HL-60 (cell line): ENCODE results near the gene NRCAM.
"Not testable (repeated sequence)": the region's sequence is repeated elsewhere in the genome, so short reads cannot be mapped to it uniquely, and the experiment has no call there.

Experiments
- DNase-seq, 2 experiments: peaks; one replicate each; pipeline ENCODE4 v3.0.0-alpha.2; 2010 to 2020; ENCODE audit warnings: low read depth in 1 of 2, low spot score in 1 of 2
- H3K27ac ChIP-seq: fragments of 250-450 bp; sonication (Bioruptor Pico); replicated peaks from 2 replicates; pipeline ENCODE4 v1.5.1; 2020; ENCODE audit warnings: mild to moderate bottlenecking, moderate library complexity
- H3K27me3 ChIP-seq: fragments of 250-450 bp; sonication (Bioruptor Pico); 2 replicates; pipeline ENCODE4 v1.5.1; 2021; ENCODE audit warnings: mild to moderate bottlenecking, moderate library complexity; ENCODE audit not compliant: insufficient read depth, poor library complexity, severe bottlenecking
- H3K4me3 ChIP-seq: replicated peaks from 2 replicates; pipeline ENCODE4 v1.5.1; 2011; ENCODE audit warnings: mild to moderate bottlenecking, control low read depth, low read length; ENCODE audit not compliant: insufficient read depth
- GABPA ChIP-seq: IDR thresholded peaks from 2 replicates; pipeline ENCODE4 v1.6.1; 2012; ENCODE audit warnings: low read depth
- POLR2AphosphoS5 ChIP-seq: IDR thresholded peaks from 2 replicates; pipeline ENCODE4 v1.6.1; 2012; ENCODE audit warnings: low read depth
- SPI1 ChIP-seq: IDR thresholded peaks from 2 replicates; pipeline ENCODE4 v1.6.1; 2012; ENCODE audit warnings: low read depth, mild to moderate bottlenecking, borderline replicate concordance
- TF ChIP-seq, protein P1 (sequence below): IDR thresholded peaks from one replicate; pipeline ENCODE4 v1.5.1; 2011; ENCODE audit warnings: low read length, control low read depth, inconsistent platforms; ENCODE audit not compliant: insufficient read depth
- TF ChIP-seq, protein P2 (sequence below): IDR thresholded peaks from 2 replicates; pipeline ENCODE4 v1.6.1; 2012; ENCODE audit warnings: low read depth; ENCODE audit not compliant: insufficient replicate concordance

The NRCAM gene

DNA sequence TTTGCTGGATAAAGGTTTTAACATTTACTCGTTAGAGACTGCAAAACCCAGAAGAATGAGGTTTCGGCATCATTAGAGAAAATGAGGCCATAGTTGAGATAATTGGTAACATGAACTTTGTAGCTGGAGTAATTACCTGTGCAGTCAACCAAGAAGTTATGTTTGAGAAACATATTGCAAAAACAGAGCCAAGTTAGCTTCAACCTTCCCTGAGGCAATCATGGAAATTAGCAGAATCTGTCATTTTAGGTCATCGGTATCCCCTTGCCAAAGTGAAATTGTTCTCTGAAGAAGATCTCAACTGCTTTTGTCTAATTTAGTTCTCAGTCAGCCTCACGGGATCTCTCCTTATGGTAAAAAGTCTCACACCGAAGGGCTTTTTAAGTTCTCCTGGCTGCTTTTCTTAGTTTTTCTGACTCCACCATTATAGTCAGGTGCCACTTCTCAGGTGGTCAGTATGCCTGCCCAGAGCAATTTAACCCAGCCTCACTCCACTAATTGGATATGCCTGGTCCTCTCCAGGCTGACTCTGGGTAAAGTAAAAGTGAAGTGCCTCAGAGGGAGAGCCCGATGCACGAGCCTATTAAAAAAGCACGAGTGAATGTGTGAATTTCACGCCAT, 52.5 kb downstream of the NRCAM start:
- Histone ChIP-seq H3K27me3 (no peaks in the 10 kb centered on the region), H3K4me3 (no peak overlapping the region), H3K27ac (no peak overlapping the region)
- TF ChIP-seq, protein P1, sequence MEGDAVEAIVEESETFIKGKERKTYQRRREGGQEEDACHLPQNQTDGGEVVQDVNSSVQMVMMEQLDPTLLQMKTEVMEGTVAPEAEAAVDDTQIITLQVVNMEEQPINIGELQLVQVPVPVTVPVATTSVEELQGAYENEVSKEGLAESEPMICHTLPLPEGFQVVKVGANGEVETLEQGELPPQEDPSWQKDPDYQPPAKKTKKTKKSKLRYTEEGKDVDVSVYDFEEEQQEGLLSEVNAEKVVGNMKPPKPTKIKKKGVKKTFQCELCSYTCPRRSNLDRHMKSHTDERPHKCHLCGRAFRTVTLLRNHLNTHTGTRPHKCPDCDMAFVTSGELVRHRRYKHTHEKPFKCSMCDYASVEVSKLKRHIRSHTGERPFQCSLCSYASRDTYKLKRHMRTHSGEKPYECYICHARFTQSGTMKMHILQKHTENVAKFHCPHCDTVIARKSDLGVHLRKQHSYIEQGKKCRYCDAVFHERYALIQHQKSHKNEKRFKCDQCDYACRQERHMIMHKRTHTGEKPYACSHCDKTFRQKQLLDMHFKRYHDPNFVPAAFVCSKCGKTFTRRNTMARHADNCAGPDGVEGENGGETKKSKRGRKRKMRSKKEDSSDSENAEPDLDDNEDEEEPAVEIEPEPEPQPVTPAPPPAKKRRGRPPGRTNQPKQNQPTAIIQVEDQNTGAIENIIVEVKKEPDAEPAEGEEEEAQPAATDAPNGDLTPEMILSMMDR, result no peak
- no peak for TF ChIP-seq SPI1
- TF ChIP-seq, protein P2, sequence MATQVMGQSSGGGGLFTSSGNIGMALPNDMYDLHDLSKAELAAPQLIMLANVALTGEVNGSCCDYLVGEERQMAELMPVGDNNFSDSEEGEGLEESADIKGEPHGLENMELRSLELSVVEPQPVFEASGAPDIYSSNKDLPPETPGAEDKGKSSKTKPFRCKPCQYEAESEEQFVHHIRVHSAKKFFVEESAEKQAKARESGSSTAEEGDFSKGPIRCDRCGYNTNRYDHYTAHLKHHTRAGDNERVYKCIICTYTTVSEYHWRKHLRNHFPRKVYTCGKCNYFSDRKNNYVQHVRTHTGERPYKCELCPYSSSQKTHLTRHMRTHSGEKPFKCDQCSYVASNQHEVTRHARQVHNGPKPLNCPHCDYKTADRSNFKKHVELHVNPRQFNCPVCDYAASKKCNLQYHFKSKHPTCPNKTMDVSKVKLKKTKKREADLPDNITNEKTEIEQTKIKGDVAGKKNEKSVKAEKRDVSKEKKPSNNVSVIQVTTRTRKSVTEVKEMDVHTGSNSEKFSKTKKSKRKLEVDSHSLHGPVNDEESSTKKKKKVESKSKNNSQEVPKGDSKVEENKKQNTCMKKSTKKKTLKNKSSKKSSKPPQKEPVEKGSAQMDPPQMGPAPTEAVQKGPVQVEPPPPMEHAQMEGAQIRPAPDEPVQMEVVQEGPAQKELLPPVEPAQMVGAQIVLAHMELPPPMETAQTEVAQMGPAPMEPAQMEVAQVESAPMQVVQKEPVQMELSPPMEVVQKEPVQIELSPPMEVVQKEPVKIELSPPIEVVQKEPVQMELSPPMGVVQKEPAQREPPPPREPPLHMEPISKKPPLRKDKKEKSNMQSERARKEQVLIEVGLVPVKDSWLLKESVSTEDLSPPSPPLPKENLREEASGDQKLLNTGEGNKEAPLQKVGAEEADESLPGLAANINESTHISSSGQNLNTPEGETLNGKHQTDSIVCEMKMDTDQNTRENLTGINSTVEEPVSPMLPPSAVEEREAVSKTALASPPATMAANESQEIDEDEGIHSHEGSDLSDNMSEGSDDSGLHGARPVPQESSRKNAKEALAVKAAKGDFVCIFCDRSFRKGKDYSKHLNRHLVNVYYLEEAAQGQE, result no peak
- no peak for TF ChIP-seq GABPA
- no peak for TF ChIP-seq POLR2AphosphoS5
- DNase-seq, result no peak

- H3K4me3 ChIP-seq, result no peak overlapping the region
- H3K27me3 ChIP-seq, result peaks cover 4% of the 10 kb centered on the region
- no peak overlapping the region for H3K27ac ChIP-seq
- no peak for TF ChIP-seq POLR2AphosphoS5
- TF ChIP-seq, protein P1, result no peak
- DNase-seq, result no peak
These were observed 53.4 kb downstream of the NRCAM start for GRCh38 chr7:108402865-108403264.

- TF ChIP-seq GABPA (no peak), SPI1 (no peak), POLR2AphosphoS5 (no peak)
- TF ChIP-seq, protein P1, result no peak
- TF ChIP-seq, protein P2, result no peak
- Histone ChIP-seq H3K27me3 (peaks cover 4% of the 10 kb centered on the region), H3K27ac (no peak overlapping the region), H3K4me3 (no peak overlapping the region)
- DNase-seq, result no peak
These were observed 60.2 kb downstream of the NRCAM start for GRCh38 chr7:108396080-108396479.

- no peak overlapping the region for H3K4me3 ChIP-seq
- TF ChIP-seq GABPA, result no peak
- no peak for TF ChIP-seq POLR2AphosphoS5
- TF ChIP-seq, protein P1, result no peak
- TF ChIP-seq, protein P2, result no peak
- TF ChIP-seq SPI1, result no peak
- H3K27me3 ChIP-seq, result peaks cover 4% of the 10 kb centered on the region
- no peak overlapping the region for H3K27ac ChIP-seq
- DNase-seq, result no peak
These were observed 60.8 kb downstream of the NRCAM start for GRCh38 chr7:108395426-108395825.

- not testable (repeated sequence) for H3K4me3 ChIP-seq, DNase-seq, H3K27ac ChIP-seq, H3K27me3 ChIP-seq
These were observed 63.1 kb downstream of the NRCAM start for GRCh38 chr7:108393097-108393496.
